ENCODE data around the gene RARA. TPM values are rescaled to one million over a fixed set of nuclear protein-coding genes. Genes with fewer than 3 reads are reported as not detected.
"Not testable (repeated sequence)": the region's sequence is repeated elsewhere in the genome, so short reads cannot be mapped to it uniquely, and the experiment has no call there.

RARA gene
- total RNA-seq, 2 experiments from 2014 or later: 65.2 to 65.5 TPM

DNA sequence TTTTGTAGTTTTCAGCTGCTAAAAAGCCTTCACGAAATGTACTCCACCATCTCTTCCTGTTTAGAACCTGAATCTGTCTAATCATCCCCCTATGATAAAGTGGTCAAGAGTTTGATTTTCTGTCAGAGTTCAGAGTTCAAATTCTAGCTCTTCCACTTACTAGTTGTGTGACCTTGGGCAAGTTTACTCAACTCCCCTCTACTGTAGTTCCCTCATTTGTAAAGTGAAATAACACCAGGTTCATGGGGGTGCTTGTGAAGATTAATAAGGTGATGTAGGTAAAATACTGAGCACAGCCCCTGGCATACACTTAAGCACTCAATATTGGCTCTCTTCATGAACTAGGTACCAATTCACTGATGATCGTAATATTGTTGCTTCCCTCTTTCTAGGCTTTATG, 22.5 kb upstream of the RARA start:
- ChIA-PET POLR2A (interaction anchor here (0.6 to 1.3 kb wide), 3 partner anchors 68 to 1681 kb away, joined by 3 to 8 read pairs (median 3); partner anchors contain the start of genes PSMD3 and WIPF2), CTCF (interaction anchor here (0.9 to 1.9 kb wide), 4 partner anchors 9 to 68 kb away, joined by 3 to 5 read pairs (median 3); partner anchors contain the start of gene WIPF2)
- Mint-ChIP-seq H3K27ac (no peak overlapping the region), H3K36me3 (ENCODE audit: low read depth) (peaks cover 36% of the 10 kb centered on the region), H3K9me3 (no peaks in the 10 kb centered on the region), H3K4me3 (no peak overlapping the region), H3K4me1 (peaks cover 71% of the 10 kb centered on the region), H3K27me3 (no peaks in the 10 kb centered on the region)
- DNase-seq: no peak

DNA sequence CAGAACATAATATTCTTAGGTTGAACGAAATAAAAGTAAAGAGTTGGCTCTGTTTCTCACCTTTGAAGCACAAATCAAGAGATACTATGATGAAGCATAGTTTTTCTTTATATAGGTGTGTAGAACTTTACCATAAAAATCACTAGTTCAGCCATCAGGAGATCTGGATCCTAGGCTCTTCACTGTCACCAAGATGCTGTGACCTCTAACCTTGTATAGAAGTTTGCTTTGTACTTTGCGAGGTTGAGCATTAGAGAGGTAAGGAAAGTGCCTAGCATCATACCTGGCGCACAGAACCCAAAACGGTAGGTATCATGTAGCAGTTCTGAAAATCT, 21.9 kb upstream of the RARA start:
- ChIA-PET POLR2A (interaction anchor here (2.2 to 2.4 kb wide), 2 partner anchors 20 to 39 kb away, joined by 11 to 19 read pairs; no protein-coding TSS in a partner anchor), CTCF (interaction anchor here (1.9 kb wide), 1 partner anchor 68 kb away, joined by 5 read pairs; the partner anchor contains the start of gene WIPF2)

DNA sequence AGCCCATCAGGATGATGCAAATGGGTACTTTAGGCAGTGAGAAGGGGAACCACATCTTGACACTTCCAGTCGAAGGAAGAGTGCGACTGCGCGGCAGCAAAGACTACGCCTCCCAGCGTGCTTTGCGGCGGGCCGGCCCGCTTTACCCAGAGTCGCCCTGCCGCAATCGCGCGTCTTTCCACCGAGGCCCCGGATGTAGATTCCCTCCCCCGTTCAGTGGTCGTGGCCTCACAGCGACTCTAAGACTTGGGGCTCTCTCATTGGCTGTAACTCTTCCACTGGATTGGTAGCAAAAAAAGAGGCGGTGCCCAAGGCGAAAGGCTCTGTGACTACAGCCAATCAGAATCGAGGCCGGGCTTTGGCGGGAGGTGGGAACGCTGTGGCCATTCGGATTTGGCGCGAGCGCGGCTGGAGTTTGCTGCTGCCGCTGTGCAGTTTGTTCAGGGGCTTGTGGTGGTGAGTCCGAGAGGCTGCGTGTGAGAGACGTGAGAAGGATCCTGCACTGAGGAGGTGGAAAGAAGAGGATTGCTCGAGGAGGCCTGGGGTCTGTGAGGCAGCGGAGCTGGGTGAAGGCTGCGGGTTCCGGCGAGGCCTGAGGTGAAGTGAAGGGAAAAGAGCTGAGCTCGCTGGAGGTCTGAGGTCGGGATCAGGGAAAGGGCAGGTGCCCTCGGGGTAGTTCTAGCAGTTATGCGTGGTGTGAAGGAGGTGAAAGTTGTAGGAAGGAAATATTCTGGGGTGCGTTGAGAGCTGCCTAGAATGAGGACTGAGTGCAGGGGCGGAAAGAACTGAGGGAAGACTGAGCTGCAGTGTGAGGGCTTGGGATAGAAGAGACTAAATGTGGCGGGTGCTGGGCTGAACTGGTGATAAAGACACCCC, 21.2 kb upstream of the RARA start, which contains the start of gene CDC6:
CDC6 (plus strand) TSS at position 386 of the 876 bp plus-strand sequence. CDS start 1,542 bp downstream, outside the sequence.
- POLR2A ChIA-PET: interaction anchor here (0.7 to 3.3 kb wide), 28 partner anchors 9 to 341 kb away, joined by 3 to 36 read pairs (median 4); partner anchors contain the start of genes CASC3, MED24, NR1D1 and RARA
- Mint-ChIP-seq H3K27me3 (no peaks in the 10 kb centered on the region), H3K9me3 (no peaks in the 10 kb centered on the region), H3K36me3 (ENCODE audit: low read depth) (peaks cover 35% of the 10 kb centered on the region), H3K4me3 (peak within 1 kb of the TSS; percentile 99), H3K4me1 (peaks cover 60% of the 10 kb centered on the region), H3K27ac (peak within 1 kb of the TSS; percentile 97)
- DNase-seq: peak; percentile 99
- CTCF ChIA-PET: interaction anchor here (0.6 to 6.9 kb wide), 11 partner anchors 15 to 273 kb away, joined by 3 to 75 read pairs (median 9); partner anchors contain the start of gene WIPF2

More for the DNA sequence above, 21.9 kb upstream of the RARA start:
- no peak for DNase-seq
- Mint-ChIP-seq H3K4me3 (peak overlapping the region; percentile 99), H3K36me3 (ENCODE audit: low read depth) (peaks cover 37% of the 10 kb centered on the region), H3K27ac (peak overlapping the region; percentile 97), H3K4me1 (peaks cover 66% of the 10 kb centered on the region), H3K9me3 (no peaks in the 10 kb centered on the region), H3K27me3 (no peaks in the 10 kb centered on the region)

DNA sequence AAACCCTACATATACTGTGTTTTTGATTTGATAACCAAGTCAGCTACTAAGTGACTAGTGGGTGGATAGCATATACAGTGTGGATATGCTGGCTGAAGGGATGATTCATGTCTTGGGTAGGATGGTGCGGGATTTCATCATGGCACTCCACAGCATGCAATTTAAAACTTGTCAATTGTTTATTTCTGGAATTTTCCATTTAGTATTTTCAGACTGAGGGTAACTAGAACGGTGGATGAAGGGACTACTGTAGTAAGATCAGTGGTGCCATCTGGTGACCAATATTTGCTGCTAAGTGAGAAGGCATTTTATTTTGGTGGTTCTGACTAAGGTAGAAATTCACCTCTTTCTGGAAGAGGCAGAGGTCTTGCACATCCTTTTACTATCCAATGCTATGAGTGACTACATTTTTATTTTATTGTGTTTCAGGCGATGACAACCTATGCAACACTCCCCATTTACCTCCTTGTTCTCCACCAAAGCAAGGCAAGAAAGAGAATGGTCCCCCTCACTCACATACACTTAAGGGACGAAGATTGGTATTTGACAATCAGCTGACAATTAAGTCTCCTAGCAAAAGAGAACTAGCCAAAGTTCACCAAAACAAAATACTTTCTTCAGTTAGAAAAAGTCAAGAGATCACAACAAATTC, 18.2 kb upstream of the RARA start:
- Mint-ChIP-seq H3K4me3 (no peak overlapping the region), H3K36me3 (ENCODE audit: low read depth) (peaks cover 60% of the 10 kb centered on the region), H3K4me1 (peaks cover 57% of the 10 kb centered on the region), H3K27me3 (no peaks in the 10 kb centered on the region), H3K9me3 (no peaks in the 10 kb centered on the region), H3K27ac (peak overlapping the region; percentile 25)
- ChIA-PET POLR2A (interaction anchor here (0.6 to 3.3 kb wide), 4 partner anchors 17 to 89 kb away, joined by 3 to 36 read pairs (median 13); no protein-coding TSS in a partner anchor), CTCF (interaction anchor here (0.5 to 6.9 kb wide), 10 partner anchors 9 to 178 kb away, joined by 3 to 75 read pairs (median 9); partner anchors contain the start of gene WIPF2)
- DNase-seq: peak; percentile 48

DNA sequence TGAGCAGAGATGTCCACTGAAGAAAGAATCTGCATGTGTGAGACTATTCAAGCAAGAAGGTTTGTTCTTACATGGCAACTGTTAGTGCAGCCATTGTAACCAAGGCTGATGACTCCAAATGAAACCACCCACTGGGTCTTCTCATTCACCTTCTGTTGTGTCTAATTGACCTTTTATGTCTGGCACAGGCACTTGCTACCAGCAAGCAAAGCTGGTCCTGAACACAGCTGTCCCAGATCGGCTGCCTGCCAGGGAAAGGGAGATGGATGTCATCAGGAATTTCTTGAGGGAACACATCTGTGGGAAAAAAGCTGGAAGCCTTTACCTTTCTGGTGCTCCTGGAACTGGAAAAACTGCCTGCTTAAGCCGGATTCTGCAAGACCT, 17.7 kb upstream of the RARA start:
- Mint-ChIP-seq H3K4me1 (peaks cover 62% of the 10 kb centered on the region), H3K36me3 (ENCODE audit: low read depth) (peaks cover 65% of the 10 kb centered on the region), H3K4me3 (no peak overlapping the region), H3K27ac (peak overlapping the region; percentile 25), H3K27me3 (no peaks in the 10 kb centered on the region), H3K9me3 (no peaks in the 10 kb centered on the region)
- ChIA-PET CTCF (interaction anchor here (1.0 to 6.9 kb wide), 6 partner anchors 9 to 178 kb away, joined by 3 to 75 read pairs (median 9); no protein-coding TSS in a partner anchor), POLR2A (interaction anchor here (1.0 to 1.9 kb wide), 2 partner anchors 16 to 89 kb away, joined by 5 to 7 read pairs; no protein-coding TSS in a partner anchor)
- no peak for DNase-seq

DNA sequence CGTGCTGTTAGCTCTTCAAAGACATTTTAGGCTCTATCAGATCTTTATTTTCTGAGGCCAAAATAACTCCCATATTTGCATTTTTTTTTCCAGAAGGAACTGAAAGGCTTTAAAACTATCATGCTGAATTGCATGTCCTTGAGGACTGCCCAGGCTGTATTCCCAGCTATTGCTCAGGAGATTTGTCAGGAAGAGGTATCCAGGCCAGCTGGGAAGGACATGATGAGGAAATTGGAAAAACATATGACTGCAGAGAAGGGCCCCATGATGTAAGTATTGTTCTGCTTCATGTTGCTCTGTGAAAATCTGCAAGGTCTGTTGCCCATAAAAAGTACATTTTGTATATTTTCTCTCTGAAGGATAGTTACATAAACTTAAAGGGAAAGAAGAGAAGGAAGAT, 15.6 kb upstream of the RARA start:
- Mint-ChIP-seq H3K4me3 (no peak overlapping the region), H3K27ac (no peak overlapping the region), H3K4me1 (peaks cover 50% of the 10 kb centered on the region), H3K9me3 (no peaks in the 10 kb centered on the region), H3K27me3 (no peaks in the 10 kb centered on the region), H3K36me3 (ENCODE audit: low read depth) (peaks cover 74% of the 10 kb centered on the region)
- ChIA-PET CTCF (interaction anchor here (0.7 to 6.9 kb wide), 7 partner anchors 10 to 267 kb away, joined by 3 to 75 read pairs (median 4); no protein-coding TSS in a partner anchor), POLR2A (interaction anchor here (1.0 to 1.6 kb wide), 4 partner anchors 11 to 169 kb away, joined by 3 to 5 read pairs (median 4); no protein-coding TSS in a partner anchor)
- DNase-seq: no peak

DNA sequence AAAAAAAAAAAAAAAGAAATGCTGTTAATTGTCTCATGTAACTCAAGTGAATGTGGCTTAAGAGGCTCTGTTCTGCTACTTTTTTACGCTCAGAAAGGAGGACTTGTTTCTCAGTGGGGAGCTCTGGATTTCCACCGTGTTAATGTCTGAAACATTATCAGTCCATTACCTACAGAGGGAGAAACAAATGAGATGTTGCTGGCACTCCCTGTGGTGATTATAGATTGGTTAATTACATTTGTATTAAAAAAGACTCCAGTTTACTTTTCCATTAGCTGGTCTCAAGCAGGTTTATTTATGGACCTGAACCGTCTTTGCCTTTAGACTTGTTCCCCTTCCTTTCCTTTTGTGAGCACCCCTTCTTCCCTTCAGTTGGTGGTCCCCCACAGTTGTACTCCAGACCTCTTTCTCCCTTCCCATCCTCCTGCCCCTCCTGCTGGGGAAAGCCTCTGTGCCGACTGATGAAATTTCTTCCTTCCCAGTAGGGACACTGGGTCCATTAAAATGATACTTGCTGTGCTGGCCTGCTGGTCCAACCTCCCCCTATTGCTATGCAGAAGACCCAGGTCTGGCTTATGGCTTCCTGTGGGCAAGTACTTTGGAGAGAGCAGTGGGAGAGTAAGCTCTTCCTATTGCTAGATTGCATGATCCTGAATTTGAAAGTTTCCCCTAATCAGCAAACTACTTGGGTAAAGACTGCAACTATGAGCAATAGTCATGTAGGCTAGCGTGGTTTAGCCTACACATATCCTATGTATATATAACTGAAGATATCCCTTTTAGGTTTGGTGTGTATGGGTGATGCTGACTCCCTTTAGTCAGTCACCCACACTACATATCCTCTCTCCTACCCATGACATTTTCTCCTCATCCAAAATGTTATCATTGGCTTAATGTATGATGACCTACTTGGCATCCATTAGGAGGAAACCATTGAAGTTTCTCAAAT, 13.2 kb upstream of the RARA start:
- H3K9me3 Mint-ChIP-seq: no peaks in the 10 kb centered on the region
- peak overlapping the region; percentile 18 for H3K27ac Mint-ChIP-seq
- H3K4me1 Mint-ChIP-seq: peaks cover 32% of the 10 kb centered on the region
- CTCF ChIA-PET: interaction anchor here (1.1 to 1.4 kb wide), 2 partner anchors 10 to 94 kb away, joined by 3 read pairs; no protein-coding TSS in a partner anchor
- no peak for DNase-seq
- POLR2A ChIA-PET: interaction anchor here (0.7 to 2.4 kb wide), 4 partner anchors 11 to 119 kb away, joined by 3 to 8 read pairs (median 6); partner anchors contain the start of genes RAPGEFL1 and WIPF2
- peaks cover 77% of the 10 kb centered on the region for H3K36me3 Mint-ChIP-seq (ENCODE audit: low read depth)
- H3K27me3 Mint-ChIP-seq: no peaks in the 10 kb centered on the region
- no peak overlapping the region for H3K4me3 Mint-ChIP-seq

DNA sequence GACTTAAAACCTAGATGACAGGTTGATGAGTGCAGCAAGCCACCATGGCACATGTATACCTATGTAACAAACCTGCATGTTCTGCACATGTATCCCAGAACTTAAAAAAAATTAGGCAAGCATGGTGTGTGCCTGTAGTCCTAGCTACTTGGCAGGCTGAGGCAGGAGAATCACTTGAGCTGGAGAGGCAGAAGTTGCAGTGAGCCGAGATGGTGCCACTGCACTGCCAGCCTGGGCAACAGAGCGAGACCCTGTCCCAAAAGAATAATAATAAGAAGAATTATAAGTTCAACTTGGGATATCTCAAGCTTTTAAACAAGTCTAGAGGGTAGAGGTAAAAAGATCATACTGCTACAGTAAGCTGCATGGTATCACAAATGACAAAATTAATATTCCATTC, 11.5 kb upstream of the RARA start:
- H3K9me3 Mint-ChIP-seq: no peaks in the 10 kb centered on the region
- no peak for DNase-seq
- POLR2A ChIA-PET: interaction anchor here (0.7 to 2.4 kb wide), 6 partner anchors 9 to 424 kb away, joined by 3 to 6 read pairs (median 4); partner anchors contain the start of gene CDC6
- H3K4me1 Mint-ChIP-seq: peaks cover 25% of the 10 kb centered on the region
- no peak overlapping the region for H3K27ac Mint-ChIP-seq
- H3K36me3 Mint-ChIP-seq (ENCODE audit: low read depth): peaks cover 84% of the 10 kb centered on the region
- no peak overlapping the region for H3K4me3 Mint-ChIP-seq
- H3K27me3 Mint-ChIP-seq: no peaks in the 10 kb centered on the region
- CTCF ChIA-PET: interaction anchor here (1.2 to 2.0 kb wide), 2 partner anchors 57 to 92 kb away, joined by 3 to 6 read pairs; no protein-coding TSS in a partner anchor

DNA sequence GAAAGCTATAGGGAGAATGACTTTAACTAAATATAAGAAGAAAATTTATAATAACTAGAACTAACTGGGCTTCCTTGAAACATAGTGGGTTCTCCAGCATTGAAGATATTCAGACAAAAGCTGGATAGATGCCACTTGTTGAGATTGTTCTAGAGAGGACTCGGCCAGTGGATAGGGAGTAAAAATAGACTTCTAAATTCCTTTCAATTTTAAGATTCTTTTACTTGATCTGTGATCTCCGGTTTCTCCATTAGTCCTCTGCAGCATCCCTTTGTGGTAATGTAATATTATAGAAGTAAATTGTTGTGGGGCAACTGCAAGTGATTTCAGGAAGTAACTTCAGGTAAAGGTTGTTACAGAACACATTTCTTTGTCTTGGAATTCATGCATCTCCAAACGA, 10.3 kb upstream of the RARA start:
- H3K4me1 Mint-ChIP-seq: peaks cover 28% of the 10 kb centered on the region
- no peak overlapping the region for H3K27ac Mint-ChIP-seq
- no peak overlapping the region for H3K4me3 Mint-ChIP-seq
- CTCF ChIA-PET: interaction anchor here (1.1 to 2.0 kb wide), 2 partner anchors 18 to 56 kb away, joined by 4 to 6 read pairs; no protein-coding TSS in a partner anchor
- no peaks in the 10 kb centered on the region for H3K27me3 Mint-ChIP-seq
- H3K36me3 Mint-ChIP-seq (ENCODE audit: low read depth): peaks cover 86% of the 10 kb centered on the region
- DNase-seq: no peak
- no peaks in the 10 kb centered on the region for H3K9me3 Mint-ChIP-seq
- POLR2A ChIA-PET: interaction anchor here (1.1 to 2.3 kb wide), 4 partner anchors 10 to 56 kb away, joined by 3 to 9 read pairs (median 4); no protein-coding TSS in a partner anchor

DNA sequence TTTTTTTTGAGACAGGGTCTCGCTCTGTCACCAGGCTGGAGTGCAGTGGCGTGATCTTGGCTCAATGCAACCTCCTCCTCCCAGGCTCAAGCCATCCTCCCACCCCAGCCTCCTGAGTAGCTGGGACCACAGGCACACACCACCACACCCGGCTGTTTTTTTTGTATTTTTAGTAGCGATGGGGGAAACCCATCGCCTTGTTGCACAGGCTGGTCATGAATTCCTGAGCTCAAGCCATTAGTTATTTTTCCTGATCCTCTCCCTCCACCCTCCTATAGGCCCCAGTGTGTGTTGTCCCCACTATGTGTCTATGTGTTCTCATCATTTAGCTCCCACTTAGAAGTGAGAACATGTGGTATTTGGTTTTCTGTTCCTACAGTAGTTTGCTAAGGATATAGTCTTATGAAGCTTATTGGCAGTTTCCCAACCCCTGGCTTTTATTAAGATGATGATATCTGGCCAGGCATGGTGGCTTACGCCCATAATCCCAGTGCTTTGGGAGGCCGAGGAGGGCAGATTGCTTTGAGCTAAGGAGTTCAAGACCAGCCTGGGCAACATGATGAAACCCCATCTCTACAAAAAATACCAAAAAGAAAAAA, 9.7 kb upstream of the RARA start:
- not testable (repeated sequence) for H3K4me3 Mint-ChIP-seq, H3K27me3 Mint-ChIP-seq, DNase-seq, H3K9me3 Mint-ChIP-seq, H3K27ac Mint-ChIP-seq
- CTCF ChIA-PET: interaction anchor here (1.1 to 11.6 kb wide), 5 partner anchors 18 to 233 kb away, joined by 3 to 173 read pairs (median 6); no protein-coding TSS in a partner anchor
- POLR2A ChIA-PET: interaction anchor here (1.1 to 2.3 kb wide), 4 partner anchors 11 to 55 kb away, joined by 3 to 9 read pairs (median 4); no protein-coding TSS in a partner anchor
- Mint-ChIP-seq H3K4me1 (peaks cover 28% of the 10 kb centered on the region), H3K36me3 (ENCODE audit: low read depth) (peaks cover 84% of the 10 kb centered on the region)

DNA sequence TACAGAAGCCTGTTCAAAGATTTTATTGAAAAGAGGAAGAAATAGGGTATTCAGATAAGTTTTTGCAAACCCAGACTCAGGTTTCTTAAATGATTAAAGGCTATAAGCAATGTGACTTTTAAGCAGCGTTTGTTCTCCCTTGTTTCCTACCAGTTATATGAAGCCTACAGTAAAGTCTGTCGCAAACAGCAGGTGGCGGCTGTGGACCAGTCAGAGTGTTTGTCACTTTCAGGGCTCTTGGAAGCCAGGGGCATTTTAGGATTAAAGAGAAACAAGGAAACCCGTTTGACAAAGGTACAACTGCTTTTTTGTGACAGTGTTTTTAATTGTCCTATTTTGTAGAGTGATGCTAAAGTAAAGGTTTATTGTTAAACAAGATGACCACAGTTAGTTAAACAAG, 7.7 kb upstream of the RARA start:
- H3K36me3 Mint-ChIP-seq (ENCODE audit: low read depth): peaks cover 65% of the 10 kb centered on the region
- CTCF ChIA-PET: interaction anchor here (0.8 to 11.6 kb wide), 8 partner anchors 10 to 231 kb away, joined by 3 to 173 read pairs (median 6); no protein-coding TSS in a partner anchor
- H3K4me3 Mint-ChIP-seq: no peak overlapping the region
- no peaks in the 10 kb centered on the region for H3K27me3 Mint-ChIP-seq
- peaks cover 18% of the 10 kb centered on the region for H3K4me1 Mint-ChIP-seq
- no peaks in the 10 kb centered on the region for H3K9me3 Mint-ChIP-seq
- POLR2A ChIA-PET: interaction anchor here (1.3 to 6.0 kb wide), 2 partner anchors 26 to 52 kb away, joined by 3 to 35 read pairs; no protein-coding TSS in a partner anchor
- no peak for DNase-seq
- H3K27ac Mint-ChIP-seq: no peak overlapping the region

Data from activated CD4-positive, alpha-beta memory T cell treated with anti-CD3 and anti-CD28 coated beads, Interleukin-2, amount 10 ng/mL, durations not matched to agents 7 days and 5 days (primary cell).